Liver (tissue), 9 donors: ENCODE results near the gene CTU2. TPM values are rescaled to one million over a fixed set of nuclear protein-coding genes. Genes with fewer than 3 reads are reported as not detected.

Source experiments
- DNase-seq: peaks from one replicate; pipeline ENCODE4 v3.0.0-alpha.2; 2017; ENCODE audit warnings: low spot score
- H3K27ac ChIP-seq, 2 donors: one replicate each; pipeline ENCODE4 v1.7.0; 2013; ENCODE audit warnings: inconsistent platforms in 2 of 2, low read length in 2 of 2, control low read depth in 1 of 2, low read depth in 1 of 2, mild to moderate bottlenecking in 1 of 2
- H3K27me3 ChIP-seq, 4 donors: one replicate each; pipeline versions ENCODE4 v1.6.1 to v1.7.0; 2013; ENCODE audit warnings: low read length in 3 of 4, inconsistent platforms in 1 of 4, mild to moderate bottlenecking in 1 of 4, moderate library complexity in 1 of 4; ENCODE audit not compliant: control insufficient read depth in 4 of 4, insufficient read depth in 4 of 4
- H3K36me3 ChIP-seq, 4 donors: one replicate each; pipeline versions ENCODE4 v1.6.1 to v1.7.0; 2013; ENCODE audit warnings: low read length in 3 of 4, mild to moderate bottlenecking in 3 of 4, low read depth in 1 of 4, moderate library complexity in 1 of 4; ENCODE audit not compliant: control insufficient read depth in 4 of 4, insufficient read depth in 3 of 4
- H3K4me1 ChIP-seq, 4 donors: one replicate each; pipeline versions ENCODE4 v1.6.1 to v1.7.0; 2013; ENCODE audit warnings: low read length in 3 of 4, mild to moderate bottlenecking in 3 of 4, moderate library complexity in 1 of 4; ENCODE audit not compliant: control insufficient read depth in 4 of 4, insufficient read depth in 4 of 4
- H3K4me3 ChIP-seq, 3 donors: one replicate each; pipeline versions ENCODE4 v1.6.1 to v1.7.0; 2013; ENCODE audit warnings: low read length in 3 of 3, control low read depth in 1 of 3, low read depth in 1 of 3, mild to moderate bottlenecking in 1 of 3
- H3K9ac ChIP-seq, 2 donors: one replicate each; pipeline ENCODE4 v1.7.0; 2013; ENCODE audit warnings: low read length in 2 of 2, mild to moderate bottlenecking in 2 of 2, moderate library complexity in 2 of 2, control low read depth in 1 of 2, low read depth in 1 of 2
- H3K9me3 ChIP-seq, 4 donors: one replicate each; pipeline versions ENCODE4 v1.6.1 to v1.7.0; 2013; ENCODE audit warnings: low read length in 3 of 4; ENCODE audit not compliant: control insufficient read depth in 4 of 4
- EGR1 ChIP-seq, 2 donors: IDR thresholded peaks; 2 replicates each; pipeline ENCODE4 v1.6.1; 2016 to 2018; ENCODE audit warnings: antibody characterized with exemption in 2 of 2, low read depth in 2 of 2
- FOXA1 ChIP-seq: IDR thresholded peaks from 2 replicates; pipeline ENCODE4 v1.6.1; 2016; ENCODE audit warnings: antibody characterized with exemption
- GABPA ChIP-seq, 2 donors: IDR thresholded peaks in 1 of 2; conservative IDR thresholded peaks in 1 of 2; 2 replicates each; pipeline ENCODE4 v1.6.1; 2016; ENCODE audit warnings: antibody characterized with exemption in 2 of 2, mild to moderate bottlenecking in 1 of 2, moderate library complexity in 1 of 2
- HNF4A ChIP-seq, 2 donors: conservative IDR thresholded peaks; 2 replicates each; pipeline ENCODE4 v1.6.1; 2016; ENCODE audit warnings: antibody characterized with exemption in 2 of 2, mild to moderate bottlenecking in 2 of 2
- HNF4G ChIP-seq: IDR thresholded peaks from 2 replicates; pipeline ENCODE4 v1.6.1; 2016; ENCODE audit warnings: antibody characterized with exemption
- RAD21 ChIP-seq, 2 donors: IDR thresholded peaks; 2 replicates each; pipeline ENCODE4 v1.6.1; 2016; ENCODE audit warnings: antibody characterized with exemption in 2 of 2, mild to moderate bottlenecking in 2 of 2
- RXRA ChIP-seq, 2 donors: IDR thresholded peaks; 2 replicates each; pipeline ENCODE4 v1.6.1; 2017 to 2018; ENCODE audit warnings: antibody characterized with exemption in 2 of 2, mild to moderate bottlenecking in 1 of 2
- SP1 ChIP-seq: IDR thresholded peaks from 2 replicates; pipeline ENCODE4 v1.6.1; 2018; ENCODE audit warnings: antibody characterized with exemption, mild to moderate bottlenecking
- TAF1 ChIP-seq: conservative IDR thresholded peaks from 2 replicates; pipeline ENCODE4 v1.6.1; 2016; ENCODE audit warnings: antibody characterized with exemption, mild to moderate bottlenecking
- YY1 ChIP-seq: IDR thresholded peaks from 2 replicates; pipeline ENCODE4 v1.6.1; 2016; ENCODE audit warnings: antibody characterized with exemption, mild to moderate bottlenecking
- WGBS: extraction: QIAGEN DNeasy Blood & Tissue Kit; methylation state at CpG from one replicate; pipeline ENCODE4 v1.1.7; 2013; 5-methylcytosine and 5-hydroxymethylcytosine counted together
- polyA plus RNA-seq, 2 donors: library from polyadenylated mRNA; stranded (reverse) in 1 of 2; unstranded in 1 of 2; fragments of 200-250 nt in 1 of 2; fragments of >200 nt in 1 of 2; fragmentation: Nextera tagmentation in 1 of 2; extraction: Ambion mirVana in 1 of 2; gene quantifications; one replicate each; pipeline versions ENCODE4 v1.2.1 to v1.2.3, GENCODE V29; 2013 to 2015
- total RNA-seq, 2 donors: library from RNA; depleted of rRNA; stranded (reverse); fragments of >200 nt; gene quantifications; one replicate each; pipeline ENCODE4 v1.2.3, GENCODE V29; 2014
- TF ChIP-seq, protein P1 (sequence below): fragments of 150-350 bp; IDR thresholded peaks from 2 replicates; pipeline ENCODE4 v1.5.1; 2017; ENCODE audit warnings: improper control_type of control experiment, low read depth, low read length; ENCODE audit not compliant: missing input control
- TF ChIP-seq, protein P2 (sequence below): IDR thresholded peaks from 2 replicates; pipeline ENCODE4 v1.6.1; 2016; ENCODE audit warnings: antibody characterized with exemption
- TF ChIP-seq, protein P3 (sequence below): IDR thresholded peaks from 2 replicates; pipeline ENCODE4 v1.6.1; 2016; ENCODE audit warnings: antibody characterized with exemption, mild to moderate bottlenecking
- TF ChIP-seq, protein P4 (sequence below): IDR thresholded peaks from 2 replicates; pipeline ENCODE4 v1.6.1; 2016; ENCODE audit warnings: antibody characterized with exemption
- donor health status: healthy.
- donor health status: healthy.
- donor health status: healthy.
- donor health status: healthy.
- donor health status: healthy.

CTU2 gene
- total and polyA plus RNA-seq, 4 donors = 7.0 to 8.5 (median 7.4) TPM

DNA sequence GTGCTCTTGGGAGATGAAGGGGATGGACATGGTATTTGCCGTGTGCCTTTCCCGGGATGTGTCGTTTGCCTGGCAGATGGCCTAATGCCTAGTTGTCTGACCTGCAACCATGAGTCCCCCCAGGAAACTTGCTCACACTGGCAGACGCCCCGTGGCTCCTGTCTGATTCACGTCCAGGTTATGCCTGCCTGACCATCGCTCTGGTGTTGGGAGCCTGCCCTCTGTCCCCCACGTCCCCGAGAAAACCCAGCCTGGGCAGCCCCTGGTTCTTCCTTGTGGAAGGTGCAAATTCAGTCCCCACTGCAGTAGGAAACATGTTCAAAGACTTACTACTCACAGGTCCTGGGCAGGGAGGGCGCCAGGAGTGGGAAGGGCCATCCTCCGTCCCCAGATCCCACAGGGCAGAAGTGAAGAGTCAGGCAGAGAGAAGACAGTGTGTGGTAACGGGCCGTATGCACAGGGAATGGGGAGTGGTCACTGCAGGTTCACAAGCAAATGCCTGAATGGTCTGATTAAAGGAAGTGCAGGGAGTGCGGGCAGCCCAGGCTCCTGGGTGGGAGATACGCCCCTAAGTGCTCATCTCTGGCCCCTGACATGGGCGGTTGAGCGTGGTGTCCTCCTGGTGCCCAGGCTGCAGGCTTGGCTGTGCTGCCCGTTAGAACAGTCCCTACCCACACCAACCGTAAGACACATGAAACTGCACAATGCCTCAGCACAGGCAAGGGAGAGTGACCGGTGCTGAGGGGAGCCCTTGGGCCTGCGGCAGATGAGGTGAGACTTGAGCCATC is 15.8 kb upstream of the CTU2 start (continued):
- TF ChIP-seq, protein P1, sequence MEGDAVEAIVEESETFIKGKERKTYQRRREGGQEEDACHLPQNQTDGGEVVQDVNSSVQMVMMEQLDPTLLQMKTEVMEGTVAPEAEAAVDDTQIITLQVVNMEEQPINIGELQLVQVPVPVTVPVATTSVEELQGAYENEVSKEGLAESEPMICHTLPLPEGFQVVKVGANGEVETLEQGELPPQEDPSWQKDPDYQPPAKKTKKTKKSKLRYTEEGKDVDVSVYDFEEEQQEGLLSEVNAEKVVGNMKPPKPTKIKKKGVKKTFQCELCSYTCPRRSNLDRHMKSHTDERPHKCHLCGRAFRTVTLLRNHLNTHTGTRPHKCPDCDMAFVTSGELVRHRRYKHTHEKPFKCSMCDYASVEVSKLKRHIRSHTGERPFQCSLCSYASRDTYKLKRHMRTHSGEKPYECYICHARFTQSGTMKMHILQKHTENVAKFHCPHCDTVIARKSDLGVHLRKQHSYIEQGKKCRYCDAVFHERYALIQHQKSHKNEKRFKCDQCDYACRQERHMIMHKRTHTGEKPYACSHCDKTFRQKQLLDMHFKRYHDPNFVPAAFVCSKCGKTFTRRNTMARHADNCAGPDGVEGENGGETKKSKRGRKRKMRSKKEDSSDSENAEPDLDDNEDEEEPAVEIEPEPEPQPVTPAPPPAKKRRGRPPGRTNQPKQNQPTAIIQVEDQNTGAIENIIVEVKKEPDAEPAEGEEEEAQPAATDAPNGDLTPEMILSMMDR = no peak
- TF ChIP-seq HNF4A (conservative IDR thresholded peaks at IDR 0.05) (no peak), YY1 (no peak)
- TF ChIP-seq, protein P2, sequence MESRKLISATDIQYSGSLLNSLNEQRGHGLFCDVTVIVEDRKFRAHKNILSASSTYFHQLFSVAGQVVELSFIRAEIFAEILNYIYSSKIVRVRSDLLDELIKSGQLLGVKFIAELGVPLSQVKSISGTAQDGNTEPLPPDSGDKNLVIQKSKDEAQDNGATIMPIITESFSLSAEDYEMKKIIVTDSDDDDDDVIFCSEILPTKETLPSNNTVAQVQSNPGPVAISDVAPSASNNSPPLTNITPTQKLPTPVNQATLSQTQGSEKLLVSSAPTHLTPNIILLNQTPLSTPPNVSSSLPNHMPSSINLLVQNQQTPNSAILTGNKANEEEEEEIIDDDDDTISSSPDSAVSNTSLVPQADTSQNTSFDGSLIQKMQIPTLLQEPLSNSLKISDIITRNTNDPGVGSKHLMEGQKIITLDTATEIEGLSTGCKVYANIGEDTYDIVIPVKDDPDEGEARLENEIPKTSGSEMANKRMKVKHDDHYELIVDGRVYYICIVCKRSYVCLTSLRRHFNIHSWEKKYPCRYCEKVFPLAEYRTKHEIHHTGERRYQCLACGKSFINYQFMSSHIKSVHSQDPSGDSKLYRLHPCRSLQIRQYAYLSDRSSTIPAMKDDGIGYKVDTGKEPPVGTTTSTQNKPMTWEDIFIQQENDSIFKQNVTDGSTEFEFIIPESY = no peak

DNA sequence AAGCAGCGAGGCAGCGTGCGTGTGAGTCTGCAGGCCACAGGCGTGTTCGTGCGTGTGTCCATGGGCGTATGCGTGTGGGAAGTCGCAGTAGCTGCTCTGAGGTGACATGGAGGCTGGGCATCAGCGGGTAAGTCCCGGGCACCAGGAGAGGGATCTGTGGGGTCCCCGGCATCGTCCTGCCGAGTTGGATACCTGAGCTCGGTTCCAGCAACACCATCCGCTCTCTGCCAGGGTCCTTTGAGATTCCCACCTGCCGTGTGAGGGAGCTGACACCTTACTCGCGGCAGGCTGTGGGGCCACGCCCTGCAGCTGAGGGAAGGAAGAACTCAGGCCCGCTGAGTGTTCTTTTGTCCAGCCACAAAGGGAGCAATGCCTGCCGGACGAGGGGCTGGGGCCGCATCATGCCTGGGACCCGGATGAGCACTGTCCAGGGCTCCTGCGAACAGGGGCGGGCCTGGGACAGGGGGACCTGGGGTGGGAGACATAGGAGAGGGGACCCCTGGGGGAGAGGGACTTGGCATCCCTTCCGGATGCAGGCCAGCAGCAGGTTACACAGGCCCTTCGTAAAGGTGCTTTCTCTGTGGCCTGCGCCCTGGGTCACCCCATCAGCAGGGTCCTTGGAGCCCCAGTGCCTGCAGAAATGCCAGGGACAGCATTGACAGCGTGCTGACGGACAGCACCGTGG is 15.0 kb upstream of the CTU2 start:
- 91% methylated on average over 33 of the region's 33 CpGs for WGBS
- no peaks in the 10 kb centered on the region for H3K27me3 ChIP-seq
- no peaks in the 10 kb centered on the region for H3K36me3 ChIP-seq
- DNase-seq = no peak
- no peak overlapping the region for H3K9ac ChIP-seq
- no peaks in the 10 kb centered on the region for H3K9me3 ChIP-seq
- H3K27ac ChIP-seq = no peak overlapping the region
- H3K4me3 ChIP-seq = no peak overlapping the region
- H3K4me1 ChIP-seq = peaks cover 0 to 17% (median 7%) of the 10 kb centered on the region in 4 donors
- TF ChIP-seq YY1 = no peak
- no peak for TF ChIP-seq GABPA (IDR thresholded peaks at IDR 0.05 in 1 of 2, conservative IDR thresholded peaks at IDR 0.05 in 1 of 2)
- no peak for TF ChIP-seq RXRA (IDR thresholded peaks at IDR 0.05)
- TF ChIP-seq, protein P3, sequence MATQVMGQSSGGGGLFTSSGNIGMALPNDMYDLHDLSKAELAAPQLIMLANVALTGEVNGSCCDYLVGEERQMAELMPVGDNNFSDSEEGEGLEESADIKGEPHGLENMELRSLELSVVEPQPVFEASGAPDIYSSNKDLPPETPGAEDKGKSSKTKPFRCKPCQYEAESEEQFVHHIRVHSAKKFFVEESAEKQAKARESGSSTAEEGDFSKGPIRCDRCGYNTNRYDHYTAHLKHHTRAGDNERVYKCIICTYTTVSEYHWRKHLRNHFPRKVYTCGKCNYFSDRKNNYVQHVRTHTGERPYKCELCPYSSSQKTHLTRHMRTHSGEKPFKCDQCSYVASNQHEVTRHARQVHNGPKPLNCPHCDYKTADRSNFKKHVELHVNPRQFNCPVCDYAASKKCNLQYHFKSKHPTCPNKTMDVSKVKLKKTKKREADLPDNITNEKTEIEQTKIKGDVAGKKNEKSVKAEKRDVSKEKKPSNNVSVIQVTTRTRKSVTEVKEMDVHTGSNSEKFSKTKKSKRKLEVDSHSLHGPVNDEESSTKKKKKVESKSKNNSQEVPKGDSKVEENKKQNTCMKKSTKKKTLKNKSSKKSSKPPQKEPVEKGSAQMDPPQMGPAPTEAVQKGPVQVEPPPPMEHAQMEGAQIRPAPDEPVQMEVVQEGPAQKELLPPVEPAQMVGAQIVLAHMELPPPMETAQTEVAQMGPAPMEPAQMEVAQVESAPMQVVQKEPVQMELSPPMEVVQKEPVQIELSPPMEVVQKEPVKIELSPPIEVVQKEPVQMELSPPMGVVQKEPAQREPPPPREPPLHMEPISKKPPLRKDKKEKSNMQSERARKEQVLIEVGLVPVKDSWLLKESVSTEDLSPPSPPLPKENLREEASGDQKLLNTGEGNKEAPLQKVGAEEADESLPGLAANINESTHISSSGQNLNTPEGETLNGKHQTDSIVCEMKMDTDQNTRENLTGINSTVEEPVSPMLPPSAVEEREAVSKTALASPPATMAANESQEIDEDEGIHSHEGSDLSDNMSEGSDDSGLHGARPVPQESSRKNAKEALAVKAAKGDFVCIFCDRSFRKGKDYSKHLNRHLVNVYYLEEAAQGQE = no peak
- no peak for TF ChIP-seq RAD21 (IDR thresholded peaks at IDR 0.05)
- TF ChIP-seq SP1 = no peak
- TF ChIP-seq, protein P4, sequence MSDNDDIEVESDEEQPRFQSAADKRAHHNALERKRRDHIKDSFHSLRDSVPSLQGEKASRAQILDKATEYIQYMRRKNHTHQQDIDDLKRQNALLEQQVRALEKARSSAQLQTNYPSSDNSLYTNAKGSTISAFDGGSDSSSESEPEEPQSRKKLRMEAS = no peak
- TF ChIP-seq FOXA1 = no peak
- TF ChIP-seq, protein P1 = no peak
- TF ChIP-seq EGR1 (IDR thresholded peaks at IDR 0.05; ENCODE audit: low read depth in 2 of 2) = no peak
- TF ChIP-seq HNF4G = no peak
- TF ChIP-seq TAF1 = no peak
- TF ChIP-seq, protein P2 = no peak
- TF ChIP-seq HNF4A (conservative IDR thresholded peaks at IDR 0.05) = no peak
